Body of pancreas (tissue), 4 donors: ENCODE data around the gene POT1.

Experiments
- CTCF ChIP-seq, 7 experiments: fragments of 450-650 bp in 4 of 7; fragments of 200-600 bp in 3 of 7; sonication (generic) in 3 of 7; IDR thresholded peaks; one replicate each; pipeline ENCODE4 v1.5.1; 2016 to 2019; ENCODE audit warnings: antibody characterized with exemption in 7 of 7
- POLR2A ChIP-seq, 3 donors: fragments of 450-650 bp; IDR thresholded peaks; one replicate each; pipeline ENCODE4 v1.6.1; 2016; ENCODE audit warnings: antibody characterized with exemption in 3 of 3, mild to moderate bottlenecking in 2 of 3

GRCh38 chr7:124914298-124914697 lies 15.3 kb downstream of the POT1 start:
- TF ChIP-seq CTCF (IDR thresholded peaks at IDR 0.05) (no peak), POLR2A (IDR thresholded peaks at IDR 0.05) (no peak)
